GM12874 (cell line): ENCODE data around the gene PKP4.

Source experiments
- CTCF ChIP-seq: IDR thresholded peaks from 2 replicates; pipeline ENCODE4 v1.5.1; 2011; ENCODE audit warnings: low read depth, mild to moderate bottlenecking, control low read depth, low read length, moderate library complexity; ENCODE audit not compliant: insufficient read depth

Gene PKP4

GRCh38 chr2:158507141-158507540 is 50.4 kb downstream of the PKP4 start:
- TF ChIP-seq CTCF: no peak

- TF ChIP-seq CTCF: no peak
Observed at GRCh38 chr2:158507679-158508078, 50.9 kb downstream of the PKP4 start.

- TF ChIP-seq CTCF: no peak
Observed at GRCh38 chr2:158509928-158510797, 53.4 kb downstream of the PKP4 start.

- TF ChIP-seq CTCF: no peak
Observed at GRCh38 chr2:158510887-158511286, 54.1 kb downstream of the PKP4 start.

- TF ChIP-seq CTCF: no peak
Observed at GRCh38 chr2:158511706-158512105, 55.0 kb downstream of the PKP4 start.

GRCh38 chr2:158512323-158512722 is 55.6 kb downstream of the PKP4 start:
- TF ChIP-seq CTCF: no peak

GRCh38 chr2:158513841-158514240 is 57.1 kb downstream of the PKP4 start:
- TF ChIP-seq CTCF: no peak
